Thoracic aorta (tissue), 2 donors: ENCODE data around the gene ADAMTS12. TPM values are rescaled to one million over a fixed set of nuclear protein-coding genes. Genes with fewer than 3 reads are reported as not detected.
"Not testable (repeated sequence)": the region's sequence is repeated elsewhere in the genome, so short reads cannot be mapped to it uniquely, and the experiment has no call there.

Experiments used
- ATAC-seq: fragments of 150-250 bp; one replicate; pipeline ENCODE4 v1.8.0; 2017; ENCODE audit warnings: low read depth; ENCODE audit not compliant: insufficient number of reproducible peaks, low FRiP score
- DNase-seq: peaks from one replicate; pipeline ENCODE4 v3.0.0-alpha.2; 2020; ENCODE audit warnings: low spot score
- H3K27ac ChIP-seq, 2 donors: fragments of 200-600 bp; sonication (generic); 1 replicate in 1 of 2; 2 replicates in 1 of 2; pipeline ENCODE4 v1.5.1; 2016; ENCODE audit warnings: mild to moderate bottlenecking in 2 of 2, moderate library complexity in 2 of 2
- H3K27me3 ChIP-seq: fragments of 200-600 bp; sonication (generic); replicated peaks from 2 replicates; pipeline ENCODE4 v1.6.0; 2016; ENCODE audit warnings: mild to moderate bottlenecking; ENCODE audit not compliant: insufficient read depth
- H3K36me3 ChIP-seq: fragments of 200-600 bp; sonication (generic); one replicate; pipeline ENCODE4 v1.5.1; 2016
- H3K4me1 ChIP-seq, 2 donors: fragments of 200-600 bp; sonication (generic); 1 replicate in 1 of 2; 2 replicates in 1 of 2; pipeline versions ENCODE4 v1.5.1 to v1.6.0; 2016; ENCODE audit warnings: low read depth in 2 of 2, mild to moderate bottlenecking in 1 of 2; ENCODE audit not compliant: control insufficient read depth in 1 of 2
- H3K4me3 ChIP-seq: fragments of 200-600 bp; sonication (generic); 2 replicates; pipeline ENCODE4 v1.5.1; 2016; ENCODE audit warnings: mild to moderate bottlenecking
- H3K9me3 ChIP-seq: fragments of 200-600 bp; sonication (generic); 2 replicates; pipeline ENCODE4 v1.5.1; 2016
- total RNA-seq, 2 donors: library from RNA; depleted of rRNA; stranded (reverse); fragments of >200 nt; gene quantifications; one replicate each; pipeline versions ENCODE4 v1.1.0 to v1.2.3, GENCODE V29; 2016
- TF ChIP-seq, protein P1 (sequence below): fragments of 200-600 bp; sonication (generic); IDR thresholded peaks from one replicate; pipeline ENCODE4 v1.5.1; 2019; ENCODE audit warnings: antibody characterized with exemption

ADAMTS12 gene
- total RNA-seq, 2 donors from 2014 or later: 7.3 to 8.0 TPM

DNA sequence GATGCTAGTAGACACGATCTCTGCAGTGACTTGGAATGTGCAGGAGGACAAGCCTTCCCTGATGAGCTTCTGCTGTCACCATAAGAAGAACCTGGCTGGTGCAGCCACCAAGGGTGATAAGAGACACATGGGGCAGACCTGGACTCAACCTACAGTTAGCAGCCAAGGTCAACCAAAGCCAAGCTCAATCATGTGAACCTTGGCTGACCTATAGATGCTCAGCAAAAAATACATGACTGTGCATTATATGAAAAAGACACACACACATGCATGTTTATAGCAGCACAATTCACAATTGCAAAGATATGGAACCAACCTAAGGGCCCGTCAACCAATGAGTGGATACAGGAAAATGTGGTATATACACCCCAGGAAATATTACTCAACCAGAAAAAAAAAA lies 364.1 kb downstream of the ADAMTS12 start:
- no peaks in the 10 kb centered on the region for H3K27me3 ChIP-seq
- no peaks in the 10 kb centered on the region for H3K9me3 ChIP-seq
- no peak overlapping the region for H3K4me3 ChIP-seq
- H3K4me1 ChIP-seq: no peaks in the 10 kb centered on the region
- H3K36me3 ChIP-seq: no peaks in the 10 kb centered on the region
- TF ChIP-seq, protein P1, sequence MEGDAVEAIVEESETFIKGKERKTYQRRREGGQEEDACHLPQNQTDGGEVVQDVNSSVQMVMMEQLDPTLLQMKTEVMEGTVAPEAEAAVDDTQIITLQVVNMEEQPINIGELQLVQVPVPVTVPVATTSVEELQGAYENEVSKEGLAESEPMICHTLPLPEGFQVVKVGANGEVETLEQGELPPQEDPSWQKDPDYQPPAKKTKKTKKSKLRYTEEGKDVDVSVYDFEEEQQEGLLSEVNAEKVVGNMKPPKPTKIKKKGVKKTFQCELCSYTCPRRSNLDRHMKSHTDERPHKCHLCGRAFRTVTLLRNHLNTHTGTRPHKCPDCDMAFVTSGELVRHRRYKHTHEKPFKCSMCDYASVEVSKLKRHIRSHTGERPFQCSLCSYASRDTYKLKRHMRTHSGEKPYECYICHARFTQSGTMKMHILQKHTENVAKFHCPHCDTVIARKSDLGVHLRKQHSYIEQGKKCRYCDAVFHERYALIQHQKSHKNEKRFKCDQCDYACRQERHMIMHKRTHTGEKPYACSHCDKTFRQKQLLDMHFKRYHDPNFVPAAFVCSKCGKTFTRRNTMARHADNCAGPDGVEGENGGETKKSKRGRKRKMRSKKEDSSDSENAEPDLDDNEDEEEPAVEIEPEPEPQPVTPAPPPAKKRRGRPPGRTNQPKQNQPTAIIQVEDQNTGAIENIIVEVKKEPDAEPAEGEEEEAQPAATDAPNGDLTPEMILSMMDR: no peak
- no peak for ATAC-seq
- DNase-seq: no peak
- no peak overlapping the region for H3K27ac ChIP-seq

DNA sequence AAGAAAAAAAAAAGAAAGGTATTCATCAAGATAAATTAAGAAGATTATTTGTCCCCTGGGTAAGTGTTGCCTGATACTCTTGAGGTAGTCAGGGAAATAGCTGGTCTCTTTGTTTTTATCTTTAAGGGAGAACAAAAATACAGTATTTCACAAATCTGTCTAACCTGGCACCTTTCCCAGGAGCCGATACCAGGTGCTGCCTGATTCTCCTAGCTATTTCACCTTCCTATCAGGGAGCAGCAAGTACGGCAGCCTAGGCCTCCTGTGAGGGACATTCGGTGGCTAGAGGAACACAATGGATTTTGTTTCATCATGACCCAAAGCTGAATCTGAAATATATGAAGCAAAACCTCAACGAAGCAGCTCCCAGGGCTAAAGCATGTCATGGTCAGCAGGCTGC lies 365.0 kb downstream of the ADAMTS12 start:
- Histone ChIP-seq H3K4me1 (no peaks in the 10 kb centered on the region), H3K4me3 (no peak overlapping the region), H3K36me3 (no peaks in the 10 kb centered on the region), H3K27me3 (no peaks in the 10 kb centered on the region), H3K27ac (no peak overlapping the region), H3K9me3 (no peaks in the 10 kb centered on the region)
- DNase-seq (no peak), ATAC-seq (no peak)
- TF ChIP-seq, protein P1: no peak

DNA sequence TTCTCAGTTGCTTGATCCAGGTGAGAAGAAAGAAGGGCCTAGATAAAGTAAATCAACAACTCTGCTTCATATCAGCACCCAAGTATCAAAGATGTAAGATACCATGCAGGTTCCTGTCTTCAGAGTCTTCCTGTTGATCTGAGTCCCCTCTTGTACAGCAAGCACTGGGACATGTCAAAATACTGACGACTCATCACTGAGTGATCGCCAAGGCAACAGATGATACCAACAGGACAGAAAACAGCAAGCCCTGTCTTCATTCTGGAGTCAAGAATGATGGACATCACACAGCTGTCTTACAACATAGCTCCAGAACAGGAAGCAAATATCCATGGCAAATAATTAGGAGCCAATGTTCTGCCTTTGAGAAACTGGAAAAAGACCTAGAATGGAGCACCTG lies 367.3 kb downstream of the ADAMTS12 start:
- DNase-seq: no peak
- H3K4me1 ChIP-seq: no peaks in the 10 kb centered on the region
- H3K27ac ChIP-seq: no peak overlapping the region
- H3K36me3 ChIP-seq: no peaks in the 10 kb centered on the region
- TF ChIP-seq, protein P1: no peak
- no peaks in the 10 kb centered on the region for H3K27me3 ChIP-seq
- no peak for ATAC-seq
- no peak overlapping the region for H3K4me3 ChIP-seq
- H3K9me3 ChIP-seq: no peaks in the 10 kb centered on the region

DNA sequence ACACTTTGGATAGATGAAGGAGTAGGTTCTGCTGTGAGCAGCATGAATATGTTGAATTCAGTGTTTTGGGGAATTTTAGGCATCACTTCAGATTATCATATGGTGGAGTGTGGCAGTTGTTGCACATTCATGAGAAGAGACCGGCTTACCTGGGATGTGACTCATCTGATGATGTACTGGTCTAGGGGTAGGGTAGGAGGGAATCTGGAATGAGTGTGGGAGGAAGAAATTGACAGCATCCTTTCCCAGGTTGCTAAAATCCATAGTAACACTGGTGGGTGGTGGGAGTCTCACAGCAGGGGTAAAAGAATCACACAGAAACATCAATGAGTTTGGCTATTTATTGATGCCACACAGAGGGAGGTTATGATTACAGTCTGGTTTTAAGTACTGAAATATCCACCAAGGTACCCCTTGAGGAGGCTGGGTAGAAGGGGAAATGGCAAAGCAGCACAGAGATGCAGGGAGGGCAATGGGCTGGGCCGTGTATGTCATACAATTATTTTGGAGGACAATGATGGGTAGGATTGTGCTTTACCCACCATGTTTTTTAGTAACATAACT lies 368.5 kb downstream of the ADAMTS12 start:
- no peak for ATAC-seq
- no peaks in the 10 kb centered on the region for H3K4me1 ChIP-seq
- no peaks in the 10 kb centered on the region for H3K27me3 ChIP-seq

DNA sequence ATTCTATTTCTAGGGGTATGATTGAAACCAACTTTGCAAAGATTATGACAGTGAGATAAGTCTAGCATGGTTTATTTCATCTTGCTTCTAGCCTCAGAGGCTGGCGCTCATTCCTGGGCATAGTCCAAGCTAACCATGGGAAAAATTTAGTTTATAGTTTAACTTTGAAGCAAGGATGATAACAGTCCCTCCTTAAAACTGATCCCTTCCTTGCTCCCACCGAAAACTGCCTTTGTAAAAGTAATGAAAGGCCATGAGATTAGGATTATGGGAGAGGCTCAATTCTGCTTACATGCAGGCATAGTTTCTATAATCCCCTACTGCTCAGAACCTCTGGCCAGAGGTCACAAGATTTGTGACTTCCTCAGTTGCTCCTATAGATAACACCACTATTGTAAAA lies 375.4 kb downstream of the ADAMTS12 start:
- no peak for ATAC-seq
- TF ChIP-seq, protein P1: no peak
- H3K27me3 ChIP-seq: no peaks in the 10 kb centered on the region
- H3K27ac ChIP-seq: no peak overlapping the region
- H3K4me1 ChIP-seq: peaks cover 0 to 34% of the 10 kb centered on the region in 2 donors
- H3K9me3 ChIP-seq: no peaks in the 10 kb centered on the region
- H3K4me3 ChIP-seq: no peak overlapping the region
- no peak for DNase-seq
- H3K36me3 ChIP-seq: no peaks in the 10 kb centered on the region

More for the DNA sequence above, 368.5 kb downstream of the ADAMTS12 start:
- no peaks in the 10 kb centered on the region for H3K36me3 ChIP-seq
- no peak overlapping the region for H3K4me3 ChIP-seq
- no peak for DNase-seq
- TF ChIP-seq, protein P1: no peak
- H3K27ac ChIP-seq: no peak overlapping the region
- H3K9me3 ChIP-seq: no peaks in the 10 kb centered on the region

DNA sequence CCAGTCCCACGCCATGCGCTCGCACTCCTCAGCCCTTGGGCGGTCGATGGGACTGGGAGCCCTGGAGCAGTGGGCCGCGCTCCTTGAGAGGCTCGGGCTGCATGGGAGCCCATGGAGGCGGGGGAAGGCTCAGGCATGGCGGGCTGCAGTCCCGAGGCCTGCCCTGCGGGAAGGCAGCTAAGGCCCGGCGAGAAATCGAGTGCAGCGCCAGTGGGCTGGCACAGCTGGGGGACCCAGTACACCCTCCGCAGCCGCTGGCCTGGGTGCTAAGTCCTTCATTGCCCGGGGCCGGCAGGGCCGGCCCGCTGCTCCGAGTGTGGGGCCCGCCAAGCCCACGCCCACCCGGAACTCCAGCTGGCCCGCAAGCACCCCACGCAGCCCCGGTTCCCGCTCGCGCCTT lies 376.4 kb downstream of the ADAMTS12 start:
- H3K4me1 ChIP-seq: peaks cover 0 to 34% of the 10 kb centered on the region in 2 donors
- not testable (repeated sequence) for DNase-seq, ATAC-seq, H3K36me3 ChIP-seq, H3K27ac ChIP-seq, H3K27me3 ChIP-seq, H3K4me3 ChIP-seq, H3K9me3 ChIP-seq
